ENCODE measurements around the gene BPIFA2. TPM values are rescaled to one million over a fixed set of nuclear protein-coding genes. Genes with fewer than 3 reads are reported as not detected.

Gene BPIFA2
- total and polyA plus RNA-seq, 10 of the 15 experiments (the other 5 are each of a cell fraction or from before 2014, with no cell fraction given): not detected

GRCh38 chr20:33166533-33167113 lies 1.3 kb upstream of the BPIFA2 start:
- H3K27ac ChIP-seq (ENCODE audit: control insufficient read depth, insufficient read depth): no peak overlapping the region
- 32% methylated on average over 8 of the region's 8 CpGs for WGBS (ENCODE audit: insufficient coverage, insufficient replicate concordance, low lambda C conversion rate, missing lambda C conversion rate)
- DNase-seq (ENCODE audit: low read depth, low spot score) (no peak), ATAC-seq (no peak), FAIRE-seq (no peak)
- H3K4me1 ChIP-seq (ENCODE audit: control insufficient read depth, insufficient read depth, low read length): no peaks in the 10 kb centered on the region
- POLR2A ChIA-PET: no interaction called here
- H3K4me2 ChIP-seq (ENCODE audit: control insufficient read depth, insufficient read depth): no peak overlapping the region
- no peak overlapping the region for H3K9ac ChIP-seq (ENCODE audit: control insufficient read depth, insufficient read depth, low read length)
- no peaks in the 10 kb centered on the region for H3K27me3 ChIP-seq (replicated peaks in 1 of 2; ENCODE audit: control insufficient read depth in 2 of 2, insufficient read depth in 2 of 2, low read length in 1 of 2)
- SMC1A ChIA-PET (ENCODE audit: uncharacterized antibody, unreplicated experiment): no interaction called here
- H2AFZ ChIP-seq (ENCODE audit: control insufficient read depth, low read depth, low read length): no peak overlapping the region
- BruUV-seq (replicated peaks): no TSS peak
- no peak overlapping the region for H3K4me3 ChIP-seq
- RAD21 ChIA-PET (ENCODE audit: unreplicated experiment): no interaction called here
- peaks cover 5% of the 10 kb centered on the region; the same call in 2 of the 3 replicates for H3K9me3 ChIP-seq (replicated peaks; ENCODE audit: control insufficient read depth, insufficient read depth, low read length)
- no peaks in the 10 kb centered on the region for H3K79me2 ChIP-seq (ENCODE audit: control insufficient read depth, insufficient read depth, low read length)
- intact Hi-C loops (cut with micrococcal nuclease; ENCODE audit: unreplicated experiment): no loop called here
- CTCF ChIA-PET: no interaction called here
- in situ Hi-C loops (cut with MboI): no loop called here
- H3K36me3 ChIP-seq (ENCODE audit: control insufficient read depth in 2 of 2, insufficient read depth in 2 of 2, low read length in 1 of 2): no peaks in the 10 kb centered on the region
- H4K20me1 ChIP-seq (ENCODE audit: control insufficient read depth, insufficient read depth): no peaks in the 10 kb centered on the region
- TF ChIP-seq BCLAF1 (IDR thresholded peaks at IDR 0.05) (no peak), ZSCAN29 (IDR thresholded peaks at IDR 0.05) (no peak), CEBPZ (IDR thresholded peaks at IDR 0.05; ENCODE audit: low read depth, low read length) (no peak), NKRF (conservative IDR thresholded peaks at IDR 0.05) (no peak), JUND (IDR thresholded peaks at IDR 0.05; ENCODE audit: low read depth, low read length) (no peak), ZNF207 (IDR thresholded peaks at IDR 0.05; ENCODE audit: borderline replicate concordance) (no peak), NR2C1 (IDR thresholded peaks at IDR 0.05) (no peak), HCFC1 (IDR thresholded peaks at IDR 0.05; ENCODE audit: low read length) (no peak), ZNF217 (IDR thresholded peaks at IDR 0.05) (no peak), POLR2AphosphoS2 (IDR thresholded peaks at IDR 0.05; ENCODE audit: low read depth, low read length) (no peak), SKIL (IDR thresholded peaks at IDR 0.05; ENCODE audit: low read depth, poor library complexity, severe bottlenecking) (no peak), ELK1 (IDR thresholded peaks at IDR 0.05; ENCODE audit: low read depth, low read length) (no peak), GATAD2B (conservative IDR thresholded peaks at IDR 0.05; ENCODE audit: low read depth) (no peak)
